K562 (cell line): ENCODE data around the gene CCN6. TPM values are rescaled to one million over a fixed set of nuclear protein-coding genes. Genes with fewer than 3 reads are reported as not detected.

Experiments
- ATAC-seq: fragments of 200-7000 bp; cut with Tn5 transposase; 3 replicates; pipeline ENCODE4 v1.9.1; 2020; ENCODE audit warnings: moderate library complexity
- BruUV-seq: library from RNA; stranded (reverse); fragments of 400-500 nt; replicated peaks from 2 replicates; lab custom pipeline; 2021; lab: Mats Ljungman, UMichigan
- CTCF ChIA-PET: fragments of 300-600 bp; formaldehyde crosslinking; extraction: SDS; loops from one replicate; lab custom pipeline; 2021; ENCODE audit warnings: low intra/inter-chr PET ratio; lab: Yijun Ruan, JAX
- POLR2A ChIA-PET: fragments of 300-600, 350-650 bp; sonication (Branson Sonifier 250); formaldehyde crosslinking; extraction: SDS; loops from one replicate; lab custom pipeline; 2021; ENCODE audit warnings: antibody characterized with exemption, inconsistent platforms; lab: Yijun Ruan, JAX
- DNase-seq, 4 experiments: peaks; one replicate each; pipeline versions ENCODE4 v3.0.0 to v3.0.0-alpha.2; 2011 to 2018; ENCODE audit warnings: low spot score in 3 of 4, mixed read lengths in 3 of 4; ENCODE audit errors: extremely low read depth in 1 of 4
- FAIRE-seq: peaks from 2 replicates; lab custom pipeline; 2011; peaks lifted over from hg19 to GRCh38; lab: Jason Lieb, UNC
- H2AFZ ChIP-seq: 2 replicates; pipeline ENCODE4 v1.6.0; 2011; ENCODE audit warnings: low read depth, low read length, control low read depth, inconsistent platforms
- H3K27ac ChIP-seq: fragments of 200-600 bp; 3 replicates; pipeline ENCODE4 v1.8.0; 2011; ENCODE audit warnings: low read depth, mild to moderate bottlenecking, control low read depth, inconsistent platforms, low read length, moderate library complexity, mixed read lengths; ENCODE audit errors: extremely low read depth
- H3K27me3 ChIP-seq, 2 experiments: fragments of 300-600 bp in 1 of 2; 2 replicates in 1 of 2; 3 replicates in 1 of 2; pipeline versions ENCODE4 v1.6.0 to v1.8.0; 2011; ENCODE audit warnings: inconsistent platforms in 2 of 2, low read length in 2 of 2, mild to moderate bottlenecking in 1 of 2, mixed read lengths in 1 of 2, moderate library complexity in 1 of 2; ENCODE audit not compliant: control insufficient read depth in 2 of 2, insufficient read depth in 2 of 2
- H3K36me3 ChIP-seq: fragments of 300-600 bp; 3 replicates; pipeline ENCODE4 v1.8.0; 2011; ENCODE audit warnings: mild to moderate bottlenecking, low read length, inconsistent platforms; ENCODE audit not compliant: control insufficient read depth, insufficient read depth
- H3K4me1 ChIP-seq, 2 experiments: fragments of 200-600 bp in 1 of 2; replicated peaks in 1 of 2; 2 replicates in 1 of 2; 3 replicates in 1 of 2; pipeline versions ENCODE4 v1.5.1 to v1.8.0; 2011; ENCODE audit warnings: inconsistent platforms in 2 of 2, low read length in 2 of 2, mild to moderate bottlenecking in 1 of 2, mixed read lengths in 1 of 2, moderate library complexity in 1 of 2; ENCODE audit not compliant: control insufficient read depth in 2 of 2, insufficient read depth in 2 of 2
- H3K4me2 ChIP-seq: 2 replicates; pipeline ENCODE4 v1.6.1; 2011; ENCODE audit warnings: low read length, control low read depth, inconsistent platforms, mixed read lengths; ENCODE audit not compliant: insufficient read depth
- H3K4me3 ChIP-seq: fragments of 200-600 bp; sonication (generic), shearing (Covaris generic); 2 replicates; pipeline ENCODE4 v1.5.1; 2016; ENCODE audit warnings: control low read depth, inconsistent platforms
- H3K79me2 ChIP-seq: fragments of 200-600 bp; 3 replicates; pipeline ENCODE4 v1.8.0; 2011; ENCODE audit warnings: low read length, inconsistent platforms; ENCODE audit not compliant: control insufficient read depth, insufficient read depth
- H3K9ac ChIP-seq, 2 experiments: 2 replicates each; pipeline versions ENCODE4 v1.6.0 to v1.6.1; 2011; ENCODE audit warnings: low read depth in 2 of 2, low read length in 2 of 2, control low read depth in 1 of 2, inconsistent platforms in 1 of 2, mild to moderate bottlenecking in 1 of 2, mixed read lengths in 1 of 2; ENCODE audit not compliant: insufficient read depth in 1 of 2
- H3K9me1 ChIP-seq: one replicate; pipeline ENCODE4 v1.6.0; 2011; ENCODE audit warnings: inconsistent platforms, mild to moderate bottlenecking, low read length, moderate library complexity; ENCODE audit not compliant: control insufficient read depth, insufficient read depth
- H3K9me3 ChIP-seq: replicated peaks from 2 replicates; pipeline ENCODE4 v1.5.1; 2011; ENCODE audit warnings: low read depth, low read length, inconsistent platforms; ENCODE audit not compliant: control insufficient read depth, insufficient read depth
- H4K20me1 ChIP-seq: replicated peaks from 2 replicates; pipeline ENCODE4 v1.6.1; 2011; ENCODE audit warnings: low read length, inconsistent platforms, mixed read lengths; ENCODE audit not compliant: control insufficient read depth, insufficient read depth
- CHD1 ChIP-seq: fragments of 200-600 bp; sonication (generic); IDR thresholded peaks from one replicate; pipeline ENCODE4 v1.6.1; 2012; ENCODE audit warnings: mild to moderate bottlenecking, moderate library complexity, low read length, inconsistent platforms
- CREB3 ChIP-seq: fragments of 450-650 bp; conservative IDR thresholded peaks from 2 replicates; pipeline ENCODE4 v1.6.1; 2016; ENCODE audit warnings: missing genetic modification characterization, low read depth, mild to moderate bottlenecking, missing compliant biosample characterization, moderate library complexity
- CTCF ChIP-seq, 3 experiments: IDR thresholded peaks in 2 of 3; conservative IDR thresholded peaks in 1 of 3; 2 replicates each; pipeline ENCODE4 v1.5.1; 2011 to 2012; ENCODE audit warnings: low read length in 3 of 3, mild to moderate bottlenecking in 3 of 3, control low read depth in 2 of 3, improper control_type of control experiment in 1 of 3, inconsistent platforms in 1 of 3, low read depth in 1 of 3, mixed read lengths in 1 of 3, moderate library complexity in 1 of 3; ENCODE audit not compliant: insufficient read depth in 2 of 3
- ELF1 ChIP-seq: fragments of 200-800 bp; sonication (Bioruptor generic); IDR thresholded peaks from 2 replicates; pipeline ENCODE4 v1.6.1; 2016; ENCODE audit warnings: missing genetic modification characterization, missing compliant biosample characterization
- ELF4 ChIP-seq: fragments of 450-650 bp; formaldehyde crosslinking; IDR thresholded peaks from 2 replicates; pipeline ENCODE4 v1.4.0; 2022; ENCODE audit warnings: missing genetic modification characterization
- FOXJ2 ChIP-seq: fragments of 200-800 bp; sonication (Bioruptor generic); IDR thresholded peaks from 2 replicates; pipeline ENCODE4 v1.6.1; 2016; ENCODE audit warnings: missing genetic modification characterization, missing compliant biosample characterization
- KLF6 ChIP-seq: fragments of 250-450 bp; sonication (Bioruptor Pico); IDR thresholded peaks from 2 replicates; pipeline ENCODE4 v1.4.0; 2020; ENCODE audit warnings: mild to moderate bottlenecking, moderate library complexity, borderline replicate concordance
- NR2C1 ChIP-seq, 2 experiments: fragments of 450-650 bp; IDR thresholded peaks; 2 replicates each; pipeline ENCODE4 v1.6.1; 2017; ENCODE audit warnings: mild to moderate bottlenecking in 2 of 2, antibody characterized with exemption in 1 of 2, inconsistent platforms in 1 of 2, missing compliant biosample characterization in 1 of 2, missing genetic modification characterization in 1 of 2
- RBM39 ChIP-seq: fragments of 200-400 bp; formaldehyde crosslinking; optimal IDR thresholded peaks from 2 replicates; pipeline ENCODE3; 2018; ENCODE audit warnings: low read depth, low read length
- TAF7 ChIP-seq: fragments of 450-650 bp; IDR thresholded peaks from 2 replicates; pipeline ENCODE4 v1.6.1; 2016; ENCODE audit warnings: missing genetic modification characterization, missing compliant biosample characterization
- ZFP91 ChIP-seq: sonication (generic); formaldehyde crosslinking; IDR thresholded peaks from 2 replicates; pipeline ENCODE4 v1.8.0; 2022; ENCODE audit warnings: mild to moderate bottlenecking, missing genetic modification reagents
- ZNF184 ChIP-seq: sonication (generic); formaldehyde crosslinking; IDR thresholded peaks from 2 replicates; pipeline ENCODE4 v1.5.0; 2020; ENCODE audit warnings: missing genetic modification reagents
- ZNF212 ChIP-seq: fragments of 450-650 bp; formaldehyde crosslinking; IDR thresholded peaks from 2 replicates; pipeline ENCODE4 v1.4.0; 2020; ENCODE audit warnings: mild to moderate bottlenecking
- WGBS: fragments of 100-300 bp; shearing (Covaris generic); methylation state at CpG from one replicate; pipeline ENCODE4 v1.1.6; 2016; ENCODE audit warnings: low coverage, mixed read lengths; ENCODE audit not compliant: insufficient coverage; ENCODE audit errors: missing lambda C conversion rate; 5-methylcytosine and 5-hydroxymethylcytosine counted together
- in situ Hi-C: fragments of 300-500 bp; cut with MboI; formaldehyde crosslinking; loops from 4 replicates; pipeline ENCODE4 v1.15.0; 2018; ENCODE audit warnings: inconsistent platforms, mixed read lengths
- intact Hi-C: fragments of 100-400 bp; cut with micrococcal nuclease; formaldehyde crosslinking; loops from 2 replicates; pipeline ENCODE4 v1.14.2; 2022
- polyA plus RNA-seq, 8 experiments: library from polyadenylated mRNA; depleted of rRNA in 4 of 8; stranded (reverse) in 5 of 8; unstranded in 3 of 8; fragments of >200 nt; fragmentation: Nextera tagmentation in 2 of 8; fragmentation: Illumina TruSeq in 1 of 8; extraction: Ambion mirVana in 2 of 8; extraction: Trizol in 1 of 8; gene quantifications; 2 replicates each; pipeline versions ENCODE4 v1.2.1 to v1.2.3, GENCODE V29; 2011 to 2014; ENCODE audit warnings: inconsistent platforms in 1 of 8, missing spikeins in 1 of 8
- total RNA-seq, 7 experiments: library from RNA; depleted of rRNA in 6 of 7; stranded (reverse); fragments of >200 nt in 6 of 7; fragmentation: Illumina TruSeq in 2 of 7; extraction: Trizol in 2 of 7; gene quantifications; 2 replicates each; pipeline versions ENCODE4 v1.2.1 to v1.2.3, GENCODE V29; 2011 to 2021; ENCODE audit warnings: low replicate concordance in 1 of 7
- TF ChIP-seq, protein P1 (sequence below): sonication (generic); formaldehyde crosslinking; IDR thresholded peaks from 2 replicates; pipeline ENCODE4 v1.9.0; 2022; ENCODE audit warnings: mild to moderate bottlenecking, missing genetic modification reagents

The CCN6 gene
- total and polyA plus RNA-seq, 9 of the 15 experiments (the other 6 are each of a cell fraction or from before 2014, with no cell fraction given): 0.04 to 0.62 (median 0.21) TPM; not detected in 2

DNA sequence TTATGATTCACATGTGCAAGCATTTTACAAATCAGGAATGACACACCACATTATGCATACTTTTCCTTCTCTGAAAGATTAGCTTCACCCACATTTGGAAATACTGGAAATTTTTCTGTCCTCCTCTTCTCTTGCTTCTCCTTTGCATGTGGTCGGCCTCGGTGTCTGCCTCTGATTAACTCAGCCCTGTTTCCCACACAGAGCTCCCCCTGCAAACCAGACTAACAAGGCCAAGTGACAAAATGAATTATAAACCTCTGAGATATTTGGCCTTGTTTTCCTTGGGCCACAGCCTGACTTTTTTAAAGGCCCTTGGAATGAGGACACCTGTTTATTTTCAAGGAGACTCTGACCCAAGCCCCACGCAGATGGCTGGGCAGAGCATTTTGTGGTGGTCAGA is 9.0 kb upstream of the CCN6 start:
- Histone ChIP-seq H3K9me1 (no peaks in the 10 kb centered on the region), H3K27ac (no peak overlapping the region), H4K20me1 (no peaks in the 10 kb centered on the region), H3K9me3 (no peaks in the 10 kb centered on the region; the same call in 1 of the 2 replicates), H3K36me3 (no peaks in the 10 kb centered on the region), H3K79me2 (no peaks in the 10 kb centered on the region), H3K4me1 (peaks cover 0 to 5% of the 10 kb centered on the region in 2 experiments; a peak in 1 of 5 replicates), H3K9ac (no peak overlapping the region), H3K4me2 (no peak overlapping the region), H3K27me3 (peaks cover 0 to 9% of the 10 kb centered on the region in 2 experiments; a peak in 3 of 5 replicates), H3K4me3 (no peak overlapping the region), H2AFZ (no peak overlapping the region)
- ATAC-seq (no peak), DNase-seq (no peak), FAIRE-seq (no peak)
- WGBS: 19% methylated on average over 3 of the region's 3 CpGs
- no peak for TF ChIP-seq ZNF212
- TF ChIP-seq, protein P1, sequence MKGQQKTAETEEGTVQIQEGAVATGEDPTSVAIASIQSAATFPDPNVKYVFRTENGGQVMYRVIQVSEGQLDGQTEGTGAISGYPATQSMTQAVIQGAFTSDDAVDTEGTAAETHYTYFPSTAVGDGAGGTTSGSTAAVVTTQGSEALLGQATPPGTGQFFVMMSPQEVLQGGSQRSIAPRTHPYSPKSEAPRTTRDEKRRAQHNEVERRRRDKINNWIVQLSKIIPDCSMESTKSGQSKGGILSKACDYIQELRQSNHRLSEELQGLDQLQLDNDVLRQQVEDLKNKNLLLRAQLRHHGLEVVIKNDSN (CRISPR knock-in tag): no peak
- TF ChIP-seq ELF1 (tag): no peak
- TF ChIP-seq ZFP91 (CRISPR knock-in tag): no peak
- no peak for TF ChIP-seq ELF4 (CRISPR knock-in tag)
- TF ChIP-seq FOXJ2 (tag): no peak
- TF ChIP-seq NR2C1 (IDR thresholded peaks at IDR 0.05): no peak
- TF ChIP-seq NR2C1 (tag; IDR thresholded peaks at IDR 0.05): no peak
- no peak for TF ChIP-seq CTCF (IDR thresholded peaks at IDR 0.05 in 2 of 3, conservative IDR thresholded peaks at IDR 0.05 in 1 of 3; ENCODE audit: insufficient read depth in 2 of 3, low read depth in 1 of 3, low read length in 3 of 3)
- TF ChIP-seq CREB3 (tag): no peak
- TF ChIP-seq TAF7: no peak
- no peak for TF ChIP-seq RBM39
- no peak for TF ChIP-seq ZNF184 (CRISPR knock-in tag)
- TF ChIP-seq CHD1: no peak
- no peak for TF ChIP-seq KLF6
- intact Hi-C loops (loop anchor here (5.0 kb wide), 2 partner anchors 48 to 173 kb away; partner anchors contain the start of gene FYN), in situ Hi-C loops (no loop called here)
- ChIA-PET CTCF (interaction anchor here (3.0 kb wide), 1 partner anchor 335 kb away, joined by 24 read pairs; no protein-coding TSS in a partner anchor), POLR2A (no interaction called here)
- BruUV-seq: no TSS peak
